Tibial nerve (tissue), 4 donors: ENCODE results near the gene CRABP2. TPM values are rescaled to one million over a fixed set of nuclear protein-coding genes. Genes with fewer than 3 reads are reported as not detected.

Experiments used
- DNase-seq, 2 donors: peaks; one replicate each; pipeline ENCODE4 v3.0.0-alpha.2; 2019; ENCODE audit warnings: low spot score in 2 of 2
- H3K27ac ChIP-seq, 4 donors: fragments of 200-600 bp; sonication (generic) in 3 of 4; one replicate each; pipeline ENCODE4 v1.5.1; 2017 to 2019; ENCODE audit warnings: mild to moderate bottlenecking in 1 of 4
- H3K27me3 ChIP-seq, 2 donors: fragments of 200-600 bp; sonication (generic) in 1 of 2; one replicate each; pipeline versions ENCODE4 v1.5.1 to v1.6.0; 2017 to 2019
- H3K36me3 ChIP-seq, 3 donors: fragments of 200-600 bp; sonication (generic); one replicate each; pipeline ENCODE4 v1.5.1; 2018 to 2019
- H3K4me1 ChIP-seq, 4 donors: fragments of 200-600 bp; sonication (generic) in 3 of 4; one replicate each; pipeline ENCODE4 v1.5.1; 2017 to 2019
- H3K4me3 ChIP-seq, 4 donors: fragments of 200-600 bp; sonication (generic) in 3 of 4; one replicate each; pipeline ENCODE4 v1.5.1; 2017 to 2019; ENCODE audit warnings: mild to moderate bottlenecking in 1 of 4, moderate library complexity in 1 of 4
- H3K9me3 ChIP-seq, 4 donors: fragments of 200-600 bp; sonication (generic) in 3 of 4; one replicate each; pipeline ENCODE4 v1.5.1; 2017 to 2019
- EP300 ChIP-seq, 2 donors: sonication (generic); formaldehyde crosslinking; IDR thresholded peaks; one replicate each; pipeline ENCODE4 v1.6.1; 2017; ENCODE audit warnings: antibody characterized with exemption in 2 of 2, mild to moderate bottlenecking in 1 of 2
- POLR2A ChIP-seq, 2 donors: fragments of 450-650 bp; IDR thresholded peaks; one replicate each; pipeline ENCODE4 v1.6.1; 2017; ENCODE audit warnings: antibody characterized with exemption in 2 of 2, mild to moderate bottlenecking in 2 of 2, moderate library complexity in 2 of 2
- WGBS, 2 donors: methylation state at CpG; one replicate each; pipeline ENCODE4 v1.1.5; 2018; 5-methylcytosine and 5-hydroxymethylcytosine counted together
- total RNA-seq, 4 donors: library from RNA; depleted of rRNA; stranded (reverse); fragments of >200 nt; gene quantifications; one replicate each; pipeline ENCODE4 v1.1.0, GENCODE V29; 2016
- TF ChIP-seq, protein P1 (sequence below), 5 experiments: fragments of 200-600 bp in 3 of 5; fragments of 450-650 bp in 2 of 5; sonication (generic) in 3 of 5; IDR thresholded peaks; one replicate each; pipeline ENCODE4 v1.5.1; 2016 to 2019; ENCODE audit warnings: antibody characterized with exemption in 5 of 5, mild to moderate bottlenecking in 3 of 5, moderate library complexity in 2 of 5

CRABP2 gene
- total RNA-seq, 4 donors from 2014 or later = 3.5 to 13.2 (median 5.0) TPM

DNA sequence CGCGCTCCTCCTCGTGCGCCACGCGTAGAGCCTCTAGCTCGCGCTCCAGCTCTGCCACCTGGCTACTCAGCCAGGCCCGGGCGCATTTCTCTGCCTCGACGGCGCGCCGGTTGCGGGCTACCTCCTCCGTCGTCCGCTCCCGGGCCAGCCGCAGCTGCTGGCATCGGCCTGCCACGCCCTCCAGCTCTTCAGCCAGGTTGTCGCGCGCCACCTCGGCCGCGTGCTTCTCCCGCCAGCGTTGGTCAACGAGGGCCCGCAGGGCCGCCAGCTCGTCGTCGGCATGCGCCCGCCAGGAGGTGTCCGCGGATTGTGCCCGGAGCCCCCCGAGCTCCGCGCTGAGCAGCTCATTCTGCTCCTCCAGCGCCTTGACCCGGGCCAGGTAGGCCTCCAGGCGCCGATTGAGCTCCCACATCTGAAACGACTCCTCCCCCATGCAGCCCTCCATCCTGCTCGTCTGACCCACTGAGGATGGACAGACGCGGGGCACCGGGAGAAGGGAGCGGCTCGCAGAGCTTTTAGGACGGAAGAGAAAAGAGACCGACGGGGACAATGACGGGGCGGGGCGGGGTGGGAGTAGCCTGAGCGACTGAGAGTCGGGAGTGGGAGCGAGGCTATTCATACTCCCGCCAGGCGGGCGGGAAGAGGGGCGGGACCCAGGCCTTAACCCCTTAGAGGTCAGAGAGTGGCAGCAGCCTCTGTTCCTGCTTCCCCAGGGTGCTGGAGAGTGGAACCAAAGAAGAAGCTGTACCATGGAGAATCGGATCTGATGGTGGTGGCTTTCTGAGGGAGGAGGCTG, 28.4 kb downstream of the CRABP2 start, which contains the start of gene NES:
Gene NES (minus strand): TSS at position 588 of the 796 bp plus-strand sequence. CDS start 143 bp downstream, at position 445.
- TF ChIP-seq POLR2A (IDR thresholded peaks at IDR 0.05) (no peak), EP300 (IDR thresholded peaks at IDR 0.05) (peak in 1 of 2 donors; percentile 54)
- TF ChIP-seq, protein P1, sequence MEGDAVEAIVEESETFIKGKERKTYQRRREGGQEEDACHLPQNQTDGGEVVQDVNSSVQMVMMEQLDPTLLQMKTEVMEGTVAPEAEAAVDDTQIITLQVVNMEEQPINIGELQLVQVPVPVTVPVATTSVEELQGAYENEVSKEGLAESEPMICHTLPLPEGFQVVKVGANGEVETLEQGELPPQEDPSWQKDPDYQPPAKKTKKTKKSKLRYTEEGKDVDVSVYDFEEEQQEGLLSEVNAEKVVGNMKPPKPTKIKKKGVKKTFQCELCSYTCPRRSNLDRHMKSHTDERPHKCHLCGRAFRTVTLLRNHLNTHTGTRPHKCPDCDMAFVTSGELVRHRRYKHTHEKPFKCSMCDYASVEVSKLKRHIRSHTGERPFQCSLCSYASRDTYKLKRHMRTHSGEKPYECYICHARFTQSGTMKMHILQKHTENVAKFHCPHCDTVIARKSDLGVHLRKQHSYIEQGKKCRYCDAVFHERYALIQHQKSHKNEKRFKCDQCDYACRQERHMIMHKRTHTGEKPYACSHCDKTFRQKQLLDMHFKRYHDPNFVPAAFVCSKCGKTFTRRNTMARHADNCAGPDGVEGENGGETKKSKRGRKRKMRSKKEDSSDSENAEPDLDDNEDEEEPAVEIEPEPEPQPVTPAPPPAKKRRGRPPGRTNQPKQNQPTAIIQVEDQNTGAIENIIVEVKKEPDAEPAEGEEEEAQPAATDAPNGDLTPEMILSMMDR (IDR thresholded peaks at IDR 0.05) = no peak
- WGBS, 2 donors = 1% methylated on average over 38 to 42 of the region's 70 CpGs
- peak within 1 kb of the TSS; percentile 23 to 92 (median 82) for H3K27ac ChIP-seq
- peak; percentile 53 to 55 for DNase-seq
- peaks cover 0 to 9% of the 10 kb centered on the region in 2 donors for H3K27me3 ChIP-seq
- H3K36me3 ChIP-seq = peaks cover 0 to 27% (median 0%) of the 10 kb centered on the region in 3 donors
- H3K9me3 ChIP-seq = no peaks in the 10 kb centered on the region
- H3K4me3 ChIP-seq = peak within 1 kb of the TSS; percentile 42 to 88 (median 56)
- peaks cover 0 to 55% (median 16%) of the 10 kb centered on the region in 4 donors for H3K4me1 ChIP-seq

DNA sequence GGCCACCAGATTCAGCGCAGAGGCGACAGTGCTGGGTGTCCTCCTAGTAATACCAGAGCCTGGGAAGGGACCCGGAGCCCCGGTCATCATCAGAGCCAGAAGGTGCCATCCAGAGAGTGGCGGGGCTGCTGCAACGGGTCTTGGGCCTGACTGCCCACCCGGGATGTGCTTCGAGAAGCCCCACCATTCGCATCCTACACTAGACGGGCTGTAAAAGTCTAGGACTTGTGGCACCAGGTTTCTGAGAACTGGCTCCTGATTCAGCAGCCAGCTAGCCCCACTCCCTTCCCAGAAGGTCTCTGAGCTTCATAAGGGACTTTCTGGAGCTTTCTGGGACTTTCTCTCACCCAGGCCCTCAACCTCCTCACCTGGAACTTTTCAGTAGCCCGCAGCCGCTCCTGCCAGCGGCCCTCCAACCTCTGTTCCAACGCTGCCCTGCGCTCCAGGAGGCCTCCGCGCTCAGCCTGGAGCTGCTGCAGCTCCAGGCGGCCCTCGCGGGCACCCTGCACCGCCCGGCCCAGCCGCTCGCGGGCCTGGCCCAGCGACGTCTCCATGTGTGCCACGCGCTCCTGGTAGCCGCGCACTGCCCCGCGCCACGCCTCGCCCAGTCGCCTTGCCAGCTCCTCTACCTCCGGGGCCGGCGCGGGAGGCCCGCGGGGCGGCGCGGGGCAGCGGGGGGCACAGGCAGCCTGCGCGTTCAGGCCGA, 29.1 kb downstream of the CRABP2 start:
- DNase-seq = no peak
- Histone ChIP-seq H3K27ac (peak overlapping the region; percentile 23 to 92 (median 82)), H3K4me1 (peaks cover 0 to 55% (median 16%) of the 10 kb centered on the region in 4 donors), H3K9me3 (no peaks in the 10 kb centered on the region), H3K27me3 (peaks cover 0 to 9% of the 10 kb centered on the region in 2 donors), H3K36me3 (peaks cover 0 to 32% (median 0%) of the 10 kb centered on the region in 3 donors), H3K4me3 (peak overlapping the region; percentile 36 to 68 (median 42))
- TF ChIP-seq, protein P1 (IDR thresholded peaks at IDR 0.05) = no peak
- TF ChIP-seq POLR2A (IDR thresholded peaks at IDR 0.05) (no peak), EP300 (IDR thresholded peaks at IDR 0.05) (no peak)
- 6 to 16% methylated on average over 33 to 36 of the region's 49 CpGs for WGBS, 2 donors

DNA sequence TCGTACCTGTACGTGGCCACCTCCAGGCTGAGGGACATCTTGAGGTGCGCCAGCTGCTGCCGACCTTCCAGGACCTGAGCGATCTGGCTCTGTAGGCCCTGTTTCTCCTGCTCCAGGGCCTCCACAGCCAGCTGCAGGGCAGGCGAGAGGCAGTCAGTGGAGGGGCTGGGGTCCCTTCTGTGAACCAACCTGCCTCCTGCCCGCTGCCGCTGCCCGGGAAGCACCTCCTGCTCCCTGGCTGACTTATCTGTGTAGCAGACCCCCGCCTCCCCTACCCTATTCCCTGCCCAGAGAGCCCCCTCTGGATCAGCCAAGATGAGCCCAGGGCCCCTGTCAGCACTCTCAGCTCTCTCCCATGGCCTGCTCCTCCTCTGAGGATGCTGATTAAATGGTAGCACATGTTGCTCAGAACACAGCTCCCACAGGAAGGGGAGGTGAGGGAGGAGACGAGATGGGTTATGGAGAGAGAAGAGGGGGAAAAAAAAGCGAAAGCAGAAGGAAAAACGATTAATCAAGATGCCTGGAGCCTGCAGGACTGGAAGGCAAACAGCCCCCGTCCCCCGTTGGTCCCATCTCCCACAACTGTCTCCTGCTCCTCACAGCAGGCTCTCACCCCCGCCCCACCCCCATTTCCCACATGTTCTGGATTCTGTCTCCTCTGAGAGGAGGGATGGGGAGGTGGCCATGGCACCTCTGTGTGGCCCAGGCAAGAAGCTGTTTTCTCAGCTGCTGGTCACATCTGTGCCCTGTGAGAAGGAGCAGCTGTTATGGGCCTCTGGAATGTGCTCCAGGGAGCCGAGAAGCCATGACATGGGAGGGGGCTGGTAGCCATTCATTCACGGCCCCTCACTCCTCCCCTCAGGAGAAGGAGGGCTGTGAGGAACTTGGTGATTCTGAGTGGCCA, 29.9 kb downstream of the CRABP2 start:
- DNase-seq = no peak
- TF ChIP-seq POLR2A (IDR thresholded peaks at IDR 0.05) (no peak), EP300 (IDR thresholded peaks at IDR 0.05) (no peak)
- TF ChIP-seq, protein P1 (IDR thresholded peaks at IDR 0.05) = no peak
- H3K27me3 ChIP-seq = peaks cover 0 to 9% of the 10 kb centered on the region in 2 donors
- peaks cover 0 to 63% (median 20%) of the 10 kb centered on the region in 4 donors for H3K4me1 ChIP-seq
- H3K36me3 ChIP-seq = peaks cover 0 to 32% (median 0%) of the 10 kb centered on the region in 3 donors
- H3K27ac ChIP-seq = peak overlapping the region; percentile 23 to 92 (median 82)
- no peaks in the 10 kb centered on the region for H3K9me3 ChIP-seq
- 42 to 51% methylated on average over 16 to 18 of the region's 18 CpGs for WGBS, 2 donors
- H3K4me3 ChIP-seq = peak overlapping the region; percentile 36 to 68 (median 42)

DNA sequence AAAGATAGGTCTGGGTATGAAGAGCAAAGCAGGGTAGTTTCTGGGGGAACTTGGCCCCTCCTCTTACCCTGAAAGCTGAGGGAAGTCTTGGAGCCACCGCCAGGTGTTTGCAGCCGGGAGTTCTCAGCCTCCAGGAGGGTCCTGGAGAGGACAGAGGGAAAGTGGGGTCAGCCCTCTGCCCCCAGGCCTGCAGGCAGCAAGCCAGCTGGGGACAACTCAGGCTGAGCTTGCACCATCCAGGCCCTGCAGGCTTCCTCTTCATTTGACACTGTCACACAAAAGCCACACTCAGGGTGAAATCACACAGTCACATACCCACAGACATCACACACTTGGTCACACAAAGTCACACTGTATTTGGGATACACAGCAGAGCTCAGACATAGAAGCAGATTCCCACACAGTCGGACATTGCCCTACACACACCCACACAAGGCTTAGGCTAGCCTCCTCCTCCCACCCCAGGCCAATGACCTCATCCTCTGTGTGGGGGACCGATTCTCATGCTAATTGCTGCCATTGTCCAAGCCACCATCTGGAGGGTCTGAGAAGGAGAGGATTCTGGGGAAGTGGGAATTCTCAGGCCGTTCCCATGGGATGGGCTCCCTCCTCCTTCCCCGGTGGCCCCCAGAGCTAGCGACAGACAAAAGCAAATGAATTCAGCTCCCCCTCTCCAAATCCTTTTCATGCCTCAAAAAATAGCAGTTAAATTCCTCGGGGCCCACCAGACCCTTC, 31.8 kb downstream of the CRABP2 start:
- Histone ChIP-seq H3K27me3 (peaks cover 0 to 9% of the 10 kb centered on the region in 2 donors), H3K4me3 (peak overlapping the region in 1 of 4 donors; percentile 68), H3K9me3 (no peaks in the 10 kb centered on the region), H3K36me3 (peaks cover 0 to 32% (median 0%) of the 10 kb centered on the region in 3 donors), H3K27ac (peak overlapping the region in 3 of 4 donors; percentile 36 to 92 (median 91)), H3K4me1 (peaks cover 0 to 80% (median 29%) of the 10 kb centered on the region in 4 donors)
- 30 to 32% methylated on average over 8 of the region's 8 CpGs for WGBS, 2 donors
- TF ChIP-seq POLR2A (IDR thresholded peaks at IDR 0.05) (no peak), EP300 (IDR thresholded peaks at IDR 0.05) (peak in 1 of 2 donors; percentile 8)
- TF ChIP-seq, protein P1 (IDR thresholded peaks at IDR 0.05) = no peak
- DNase-seq = no peak
